Astrocyte of the spinal cord (primary cell): ENCODE measurements around the gene ZMYND10.

ENCODE experiments used
- DNase-seq: peaks from one replicate; pipeline ENCODE4 v3.0.0; 2011; ENCODE audit warnings: low read depth, low spot score
- H3K4me3 ChIP-seq: 2 replicates; pipeline ENCODE4 v1.5.1; 2011; ENCODE audit warnings: low read depth, mild to moderate bottlenecking, low read length, moderate library complexity
- in situ Hi-C: cut with HindIII; loops from 2 replicates; pipeline ENCODE4 v1.10.0; 2017; ENCODE audit warnings: low sequenced_read_pairs
- TF ChIP-seq, protein P1 (sequence below): IDR thresholded peaks from 2 replicates; pipeline ENCODE4 v1.5.1; 2012; ENCODE audit warnings: low read depth, mild to moderate bottlenecking, low read length, inconsistent platforms

ZMYND10 gene

DNA sequence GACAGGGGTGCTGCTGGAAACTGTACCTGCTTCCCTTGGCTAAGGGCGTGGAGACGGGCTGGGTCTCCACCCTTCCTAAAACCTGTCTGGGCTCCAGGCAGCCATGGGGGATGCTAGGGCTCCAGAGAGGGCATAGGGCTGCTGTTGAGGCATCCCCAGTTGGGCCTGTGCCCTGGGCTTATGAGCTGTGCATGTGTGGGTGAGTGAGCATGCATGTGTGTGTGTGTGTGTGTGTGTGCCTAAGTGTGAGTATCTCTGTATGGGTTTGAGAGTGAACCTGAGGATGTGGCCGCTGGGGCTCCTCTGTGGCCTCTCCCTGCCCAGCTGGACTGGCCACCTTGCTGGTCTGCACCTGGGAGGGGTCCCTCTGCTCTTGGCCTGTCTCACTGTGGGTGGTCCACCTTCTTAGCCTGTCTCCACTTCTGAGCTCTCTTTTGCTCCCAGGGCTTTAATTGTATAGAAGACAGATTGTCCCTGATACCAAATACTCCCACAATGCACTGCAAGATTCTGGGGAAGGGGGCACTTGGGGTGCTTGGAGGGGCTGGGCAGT lies 25.7 kb upstream of the ZMYND10 start:
- no peak for DNase-seq
- TF ChIP-seq, protein P1, sequence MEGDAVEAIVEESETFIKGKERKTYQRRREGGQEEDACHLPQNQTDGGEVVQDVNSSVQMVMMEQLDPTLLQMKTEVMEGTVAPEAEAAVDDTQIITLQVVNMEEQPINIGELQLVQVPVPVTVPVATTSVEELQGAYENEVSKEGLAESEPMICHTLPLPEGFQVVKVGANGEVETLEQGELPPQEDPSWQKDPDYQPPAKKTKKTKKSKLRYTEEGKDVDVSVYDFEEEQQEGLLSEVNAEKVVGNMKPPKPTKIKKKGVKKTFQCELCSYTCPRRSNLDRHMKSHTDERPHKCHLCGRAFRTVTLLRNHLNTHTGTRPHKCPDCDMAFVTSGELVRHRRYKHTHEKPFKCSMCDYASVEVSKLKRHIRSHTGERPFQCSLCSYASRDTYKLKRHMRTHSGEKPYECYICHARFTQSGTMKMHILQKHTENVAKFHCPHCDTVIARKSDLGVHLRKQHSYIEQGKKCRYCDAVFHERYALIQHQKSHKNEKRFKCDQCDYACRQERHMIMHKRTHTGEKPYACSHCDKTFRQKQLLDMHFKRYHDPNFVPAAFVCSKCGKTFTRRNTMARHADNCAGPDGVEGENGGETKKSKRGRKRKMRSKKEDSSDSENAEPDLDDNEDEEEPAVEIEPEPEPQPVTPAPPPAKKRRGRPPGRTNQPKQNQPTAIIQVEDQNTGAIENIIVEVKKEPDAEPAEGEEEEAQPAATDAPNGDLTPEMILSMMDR = no peak
- in situ Hi-C loops = no loop called here

DNA sequence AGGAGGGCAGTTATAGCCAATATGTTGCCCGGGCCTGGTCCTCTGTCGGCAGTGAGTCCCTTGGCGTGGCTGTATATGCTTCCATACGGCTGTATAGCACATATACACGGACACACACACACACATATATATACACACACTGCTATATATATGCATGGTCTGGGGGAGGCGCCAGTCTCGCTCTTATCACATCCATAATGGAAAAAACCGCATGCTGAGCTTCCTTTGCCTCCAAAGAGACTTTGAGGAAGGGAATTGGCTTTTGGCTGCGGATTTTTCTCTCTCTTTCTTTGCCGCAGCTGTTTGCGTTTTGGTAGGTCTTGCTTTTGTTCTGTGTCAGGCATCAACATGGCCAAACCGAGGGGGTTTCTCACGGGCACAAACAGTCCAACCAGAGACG lies 25.1 kb upstream of the ZMYND10 start:
- no peak overlapping the region for H3K4me3 ChIP-seq
- DNase-seq = no peak

More for the DNA sequence above, 25.7 kb upstream of the ZMYND10 start:
- H3K4me3 ChIP-seq = no peak overlapping the region

DNA sequence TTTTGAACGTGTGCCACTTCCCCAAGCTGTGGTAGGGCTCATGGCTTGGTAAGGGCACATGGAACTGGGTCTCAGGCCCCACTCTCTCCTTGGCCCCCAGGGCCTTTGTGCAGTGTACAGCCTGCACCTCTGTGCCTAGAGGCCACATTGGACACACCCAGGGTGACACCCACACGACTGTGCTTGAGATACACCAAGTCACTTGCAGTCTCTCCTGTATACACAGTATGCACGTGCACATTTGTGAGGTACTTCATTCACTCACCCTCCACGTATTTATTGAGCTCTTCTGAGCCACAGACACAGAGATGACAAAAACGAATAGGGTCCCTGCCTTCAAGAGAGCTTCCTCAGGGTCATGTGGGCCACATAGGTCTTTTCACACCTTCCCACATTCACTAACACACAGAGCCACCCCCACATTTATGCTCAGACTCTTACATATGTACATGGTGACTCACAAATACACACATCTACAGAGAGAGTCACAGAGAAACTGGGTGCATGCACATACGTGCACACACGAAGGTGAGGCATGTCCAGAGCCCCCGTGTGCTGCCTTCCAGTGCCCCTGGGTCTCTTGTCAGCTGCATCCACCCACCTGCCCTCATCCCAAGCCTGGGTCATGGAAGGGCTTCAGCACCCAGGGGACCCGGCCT lies 23.6 kb upstream of the ZMYND10 start:
- TF ChIP-seq, protein P1 = no peak
- in situ Hi-C loops = no loop called here
- no peak for DNase-seq

More for the DNA sequence above, 25.1 kb upstream of the ZMYND10 start:
- in situ Hi-C loops = no loop called here
- TF ChIP-seq, protein P1 = peak; percentile 12

DNA sequence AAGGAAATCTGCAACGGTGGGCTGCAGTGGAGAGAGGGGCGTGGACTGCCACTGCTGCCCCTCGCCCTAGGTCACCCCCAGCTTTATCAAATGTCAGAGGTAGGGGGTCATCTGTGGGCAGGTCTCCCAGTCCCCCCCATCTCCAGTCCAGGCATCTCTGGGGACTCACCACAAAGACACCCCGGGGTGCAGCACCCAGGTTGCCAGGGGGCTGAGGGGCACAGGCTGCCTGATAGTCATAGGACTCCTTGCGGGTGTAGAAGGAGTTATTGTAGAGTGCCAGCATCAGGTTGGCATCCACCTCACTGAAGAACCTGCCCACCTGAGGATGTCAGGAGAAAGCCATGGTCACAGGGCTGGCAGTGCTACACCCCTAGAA lies 20.3 kb upstream of the ZMYND10 start:
- DNase-seq = no peak
- in situ Hi-C loops = no loop called here
- TF ChIP-seq, protein P1 = no peak
- H3K4me3 ChIP-seq = no peak overlapping the region

More for the DNA sequence above, 23.6 kb upstream of the ZMYND10 start:
- H3K4me3 ChIP-seq = no peak overlapping the region

DNA sequence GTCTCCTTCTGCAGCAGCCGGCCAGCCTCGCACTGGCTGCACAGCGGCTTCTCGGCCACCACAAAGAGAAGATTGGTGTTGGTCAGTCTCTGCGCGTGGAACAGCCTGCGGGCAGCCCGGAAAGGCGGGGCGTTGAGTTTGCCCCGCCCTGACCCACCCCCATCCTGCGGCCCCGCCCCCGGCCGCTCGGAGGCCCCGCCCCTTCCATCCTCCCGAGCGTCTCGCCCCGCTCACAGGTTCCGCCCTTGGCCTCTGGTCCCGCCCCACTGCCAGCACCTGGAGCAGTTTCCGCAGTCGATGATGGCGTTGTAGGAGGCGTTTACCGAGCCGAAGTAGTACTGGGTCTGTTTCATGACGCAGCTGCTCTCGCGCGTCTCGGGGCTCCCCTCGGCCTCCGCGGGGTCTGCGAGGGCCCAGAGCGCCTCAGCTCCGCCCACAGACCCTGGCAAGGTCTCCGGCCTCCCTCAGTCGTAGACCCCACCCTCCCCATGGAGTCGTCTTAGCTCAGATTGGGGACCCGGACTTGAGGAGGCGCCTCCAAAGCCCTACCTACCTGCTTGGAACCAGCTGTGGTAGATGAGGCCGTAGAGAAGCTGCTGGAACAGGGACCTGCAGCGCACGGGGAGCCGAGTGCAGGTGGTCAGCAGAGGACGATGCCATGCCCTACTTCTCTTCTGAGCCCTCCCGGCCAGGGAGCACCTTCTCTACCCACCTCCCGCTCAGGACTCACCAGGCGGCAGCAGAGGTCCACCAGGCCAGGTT lies 19.7 kb upstream of the ZMYND10 start:
- DNase-seq = peak; percentile 60
- in situ Hi-C loops = no loop called here
- H3K4me3 ChIP-seq = peak overlapping the region; percentile 31
- TF ChIP-seq, protein P1 = no peak

DNA sequence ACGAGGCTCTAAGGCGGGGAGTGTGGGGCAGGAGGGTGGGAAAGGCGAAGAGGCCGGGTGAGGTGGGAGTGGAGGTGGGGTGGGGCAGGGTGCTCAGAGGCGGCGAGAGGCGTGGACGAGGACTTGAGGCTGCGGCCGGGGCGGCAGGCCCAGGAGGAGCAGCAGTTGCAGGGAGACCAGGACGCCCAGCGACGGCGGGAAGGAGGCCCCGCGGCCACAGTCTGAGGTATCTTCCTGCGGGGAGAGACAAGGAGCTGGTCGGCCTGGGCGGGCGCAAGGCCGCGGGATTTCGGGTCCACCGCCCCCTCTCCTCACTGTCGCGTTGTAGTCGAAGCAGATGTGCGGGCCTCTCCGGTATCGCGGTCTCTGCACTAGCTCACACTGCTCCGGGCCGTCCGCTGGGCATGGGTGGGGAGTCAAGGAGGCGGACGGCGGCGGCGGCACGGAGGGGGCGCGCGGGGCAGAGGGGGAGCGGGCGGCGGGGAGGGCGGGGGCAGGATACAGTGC lies 19.1 kb upstream of the ZMYND10 start:
- TF ChIP-seq, protein P1 = no peak
- peak overlapping the region; percentile 31 for H3K4me3 ChIP-seq
- in situ Hi-C loops = no loop called here
- no peak for DNase-seq
